GM19468 (cell line): ENCODE results near the gene HCFC2.

Experiments
- ATAC-seq: cut with Tn5 transposase; IDR thresholded peaks from one replicate; pipeline ENCODE4 v1.9.1; 2021; ENCODE audit warnings: mild to moderate bottlenecking, moderate library complexity, moderate number of reproducible peaks; ENCODE audit not compliant: unreplicated experiment; ENCODE audit errors: extremely low read depth

HCFC2 gene

DNA sequence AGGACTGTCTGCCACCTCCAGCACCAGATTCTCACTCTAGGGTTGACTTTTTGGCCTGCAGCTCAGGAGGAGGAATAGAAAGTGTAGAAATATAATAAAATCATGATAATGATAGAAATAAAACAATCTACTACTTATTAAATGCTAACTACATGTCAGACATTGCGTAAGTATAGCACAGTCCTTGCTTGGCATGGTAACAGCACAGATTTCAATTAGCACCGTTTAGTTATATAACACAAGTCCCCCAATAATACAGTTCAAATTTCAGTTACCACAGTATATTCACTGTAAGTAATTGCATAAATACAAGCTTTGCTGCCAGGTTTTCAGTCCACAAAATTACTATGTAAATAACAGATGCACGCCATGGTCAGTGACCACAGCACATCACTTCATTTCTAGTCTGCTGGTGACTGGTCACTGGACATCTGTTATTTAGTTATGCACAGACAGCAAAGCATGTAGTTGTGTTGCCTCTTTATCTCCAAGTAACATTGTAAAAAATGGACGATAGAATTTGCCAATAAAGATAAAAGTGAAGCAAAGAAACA lies 7.8 kb upstream of the HCFC2 start:
- no peak for ATAC-seq

DNA sequence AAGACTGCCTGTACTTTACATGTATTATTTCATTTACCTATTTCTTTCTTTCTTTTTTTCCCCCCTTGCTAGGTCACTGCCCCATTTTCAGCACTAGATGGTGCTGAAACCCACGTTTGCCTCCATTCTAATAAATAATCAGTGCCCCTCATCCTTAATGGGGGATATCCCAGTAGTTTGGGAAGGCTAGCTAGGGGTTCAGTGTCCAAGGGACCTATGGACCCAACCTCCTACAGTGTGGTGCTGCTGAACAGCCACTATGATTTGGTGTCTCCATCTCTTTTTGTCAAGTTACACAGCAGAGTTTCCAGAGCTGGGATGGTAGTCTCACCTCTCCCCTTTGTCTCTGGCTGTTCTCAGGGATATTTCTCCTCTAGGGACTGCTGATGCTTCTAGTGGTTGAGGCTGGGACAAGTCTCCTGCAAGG lies 6.5 kb upstream of the HCFC2 start:
- no peak for ATAC-seq

DNA sequence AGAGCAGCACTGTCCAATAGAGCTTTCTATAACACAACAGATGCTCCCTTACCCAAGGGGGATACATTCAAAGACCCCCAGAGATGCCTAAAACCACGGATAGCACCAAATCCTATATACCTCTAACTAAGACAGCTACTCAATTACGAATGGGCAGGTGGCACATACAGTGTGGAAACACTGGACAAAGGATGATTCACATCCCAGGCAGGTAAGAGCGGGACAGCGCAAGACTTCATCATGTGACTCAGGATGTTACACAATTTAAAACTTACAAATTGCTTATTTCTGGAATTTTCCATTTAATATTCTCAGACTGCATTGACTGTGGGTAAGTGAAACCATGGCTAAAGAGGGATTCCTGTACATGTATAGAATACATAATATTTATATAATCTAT lies 5.5 kb upstream of the HCFC2 start:
- no peak for ATAC-seq

DNA sequence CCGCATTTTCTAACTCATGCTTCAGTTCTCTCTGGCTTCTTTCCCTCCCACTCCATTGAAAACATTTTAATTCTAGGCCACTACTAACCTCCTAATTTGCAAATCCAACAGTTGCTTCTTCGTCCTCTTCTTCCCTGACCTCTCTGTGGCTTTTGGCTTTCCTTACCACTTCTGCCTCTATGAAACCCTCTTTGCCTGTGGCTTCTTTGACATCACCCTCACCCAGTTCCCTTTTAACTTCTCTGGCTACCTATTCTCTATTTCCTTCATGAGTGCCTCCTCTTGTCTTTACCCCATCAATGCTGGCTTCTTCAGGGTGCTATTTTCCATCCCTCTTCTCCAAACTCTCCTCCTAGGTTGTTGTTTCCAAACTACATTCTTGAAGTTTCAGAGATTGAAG lies 4.4 kb upstream of the HCFC2 start:
- no peak for ATAC-seq

DNA sequence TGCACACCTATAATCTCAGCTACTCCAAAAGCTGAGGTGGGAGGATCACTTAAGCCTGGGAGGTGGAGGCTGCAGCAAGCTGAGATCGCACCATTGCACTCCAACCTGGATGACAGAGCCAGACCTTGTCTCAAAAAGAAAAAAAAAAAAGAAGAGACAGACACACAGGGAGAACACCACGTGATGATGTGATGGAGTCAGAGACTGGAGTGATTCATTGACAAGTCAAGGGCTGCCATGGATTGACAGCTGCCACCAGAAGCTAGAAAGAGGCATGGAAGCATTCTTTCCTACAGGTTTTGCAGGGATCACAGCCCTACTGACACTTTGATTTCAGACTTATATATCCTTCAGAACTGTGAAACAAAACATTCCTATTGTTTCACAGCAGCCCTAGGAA lies 3.5 kb upstream of the HCFC2 start:
- ATAC-seq: no peak

DNA sequence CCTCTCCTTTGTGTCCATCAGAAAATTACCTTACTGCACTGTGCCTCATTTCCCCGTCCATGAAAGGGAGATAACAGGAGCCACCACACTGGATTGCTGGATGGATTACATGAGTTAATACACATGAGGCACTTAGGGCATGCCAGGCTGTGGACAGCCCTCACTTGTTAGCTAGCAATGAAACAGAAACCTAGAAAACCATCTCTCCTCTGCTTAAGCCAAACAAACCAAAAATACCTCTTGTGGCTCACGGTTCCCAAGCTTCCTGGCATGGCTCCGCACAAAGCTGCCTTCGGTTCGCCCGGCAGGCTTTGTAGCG lies 660 bp upstream of the HCFC2 start:
- peak; percentile 4 for ATAC-seq

DNA sequence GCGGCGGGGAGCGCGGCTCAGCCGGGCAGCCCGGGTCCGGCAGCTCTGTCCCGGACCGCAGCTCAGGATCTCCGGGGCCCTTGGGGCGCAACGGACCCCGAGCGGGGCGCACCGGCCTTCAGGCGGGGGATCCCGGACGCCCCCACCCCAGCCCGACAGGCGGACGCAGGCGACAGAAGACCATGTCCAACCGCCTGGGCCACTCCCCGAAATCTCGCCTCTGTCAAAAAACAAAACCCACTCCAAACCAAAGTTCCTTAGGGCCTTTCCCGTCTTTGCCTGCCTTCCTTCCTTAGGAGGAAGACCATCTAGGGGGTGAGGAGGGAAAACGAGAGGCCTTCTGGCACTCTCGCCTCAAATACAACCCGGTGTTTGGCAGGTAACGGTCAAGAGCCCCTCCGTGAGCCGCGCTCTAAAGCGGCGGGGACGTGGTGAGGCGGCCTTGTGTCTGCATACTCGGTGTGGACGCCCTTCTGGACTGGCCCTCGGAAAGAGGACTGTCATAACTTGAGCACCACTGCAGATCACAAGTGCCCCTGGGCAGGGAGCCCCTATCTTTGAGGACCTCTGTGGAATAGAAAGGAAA lies 604 bp downstream of the HCFC2 start:
- no peak for ATAC-seq

DNA sequence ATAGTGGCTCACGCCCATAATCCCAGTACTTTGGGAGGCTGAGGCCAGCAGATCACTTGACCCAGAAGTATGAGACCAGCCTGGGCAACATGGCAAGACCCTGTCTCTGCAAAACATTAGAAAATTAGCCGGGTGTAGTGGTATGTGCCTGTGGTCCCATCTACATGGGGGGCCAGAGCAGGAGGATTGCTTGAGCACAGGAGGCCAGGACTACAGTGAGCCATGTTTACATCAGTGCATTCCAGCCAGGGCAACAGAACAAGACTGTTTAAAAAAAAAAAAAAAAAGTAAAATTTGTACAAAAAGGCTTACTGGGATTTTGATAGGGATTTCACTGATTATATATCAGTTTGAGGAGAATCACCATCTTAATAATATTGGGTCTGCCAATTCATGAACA lies 7.8 kb downstream of the HCFC2 start:
- ATAC-seq: no peak

DNA sequence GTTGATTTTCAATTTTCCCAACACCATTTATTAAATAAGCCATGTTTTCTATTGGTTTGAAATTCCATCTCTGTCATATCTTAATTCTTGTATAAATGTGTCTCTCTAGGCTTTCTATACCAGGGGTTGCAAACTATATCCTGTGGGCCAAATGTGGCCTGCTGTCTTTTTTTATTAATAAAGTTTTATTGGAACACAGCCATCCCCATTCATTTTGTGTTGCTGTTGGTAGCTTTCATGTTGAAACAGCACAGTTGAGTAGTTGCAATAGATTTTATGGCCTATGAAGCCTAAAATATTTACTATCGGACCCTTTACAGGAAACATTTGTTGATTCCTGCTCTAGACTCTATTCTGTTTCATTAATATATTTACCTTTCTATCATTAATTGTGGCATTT lies 9.4 kb downstream of the HCFC2 start:
- no peak for ATAC-seq

DNA sequence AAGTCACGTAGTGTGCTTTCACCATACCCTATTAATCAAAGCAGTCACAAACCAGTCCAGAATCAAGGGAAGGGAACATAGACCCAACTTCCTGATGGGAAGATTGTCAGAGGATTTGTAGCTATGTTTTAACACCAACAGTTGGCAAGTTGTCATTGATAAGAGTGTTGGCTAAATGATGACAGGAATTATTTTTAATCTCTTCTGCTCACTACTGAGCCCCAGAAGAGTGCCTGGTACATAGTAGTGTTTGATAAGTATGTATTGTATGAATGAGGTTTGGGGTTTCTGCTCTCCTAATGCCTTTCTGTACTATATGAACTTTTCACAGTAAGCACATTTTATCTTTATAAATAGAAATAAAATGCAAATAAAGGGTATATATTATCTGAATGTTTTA lies 14.7 kb downstream of the HCFC2 start:
- no peak for ATAC-seq

DNA sequence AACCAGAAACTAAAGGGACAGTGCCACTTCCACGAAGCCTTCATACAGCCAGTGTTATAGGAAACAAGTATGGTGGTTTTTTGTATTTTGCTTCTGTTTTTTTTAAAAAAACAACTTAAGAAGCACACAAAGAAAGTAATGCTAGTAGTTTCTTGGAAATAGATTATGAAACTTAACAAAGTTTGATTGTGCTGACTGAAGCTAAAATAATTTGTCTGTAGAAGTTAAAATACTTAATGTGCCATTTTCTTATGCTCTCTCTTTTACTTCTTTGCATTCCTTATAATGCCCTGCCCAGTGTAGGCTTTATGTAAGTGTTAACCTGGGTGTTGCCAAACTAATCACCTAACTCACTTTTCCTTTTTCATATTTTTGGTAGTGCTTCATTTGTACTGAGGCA lies 16.4 kb downstream of the HCFC2 start:
- no peak for ATAC-seq

DNA sequence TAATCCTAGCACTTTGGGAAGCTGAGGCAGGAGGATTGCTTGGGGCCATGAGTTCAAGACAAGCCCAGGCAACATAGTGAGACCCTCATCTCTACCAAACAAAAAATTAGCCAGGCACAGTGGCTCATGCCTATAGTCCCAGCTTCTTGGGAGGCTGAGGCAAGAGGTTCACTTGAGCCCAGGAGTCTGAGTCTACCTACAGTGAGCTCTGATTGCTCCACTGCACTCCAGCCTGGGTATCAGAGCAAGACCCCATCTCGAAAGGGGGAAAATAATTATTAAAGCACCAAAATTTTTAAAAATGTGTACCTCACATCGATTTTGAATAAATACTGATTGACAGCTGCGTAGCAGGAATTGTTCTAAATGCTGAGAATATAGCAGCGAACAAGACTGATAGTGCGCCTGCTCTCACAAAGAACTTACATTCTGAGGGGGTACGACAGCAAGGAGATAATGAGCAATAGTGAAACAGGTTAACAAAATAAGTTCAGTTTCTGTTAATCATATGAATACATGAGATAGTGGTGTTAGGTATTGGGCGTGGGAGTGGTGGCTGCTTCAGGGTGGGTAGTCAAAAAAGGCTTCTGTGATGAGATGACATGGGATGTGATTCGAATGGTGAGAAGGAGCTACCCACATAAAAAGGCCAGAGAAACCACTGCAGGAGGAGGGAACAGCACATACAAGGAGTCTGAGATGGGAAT lies 19.6 kb downstream of the HCFC2 start:
- ATAC-seq: no peak

DNA sequence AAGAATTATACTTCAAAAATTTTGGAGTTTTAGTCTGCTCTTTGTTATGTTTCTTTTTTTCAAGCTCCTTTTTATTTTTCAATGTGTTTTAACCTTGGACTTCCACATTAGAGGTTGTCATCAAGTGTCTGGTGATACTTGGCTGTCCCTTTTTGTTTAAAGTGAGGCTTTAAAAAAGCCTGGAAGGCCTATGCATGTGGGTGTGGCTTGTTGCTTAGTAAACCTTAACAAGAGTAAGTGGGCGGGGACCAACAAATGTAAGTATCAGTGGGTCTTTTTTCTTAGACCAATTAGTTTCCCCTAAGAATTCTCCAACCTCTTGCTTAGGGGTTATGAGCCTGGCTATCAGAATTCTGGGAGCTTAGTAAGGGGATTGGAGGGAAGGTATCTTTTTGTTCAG lies 26.4 kb downstream of the HCFC2 start:
- ATAC-seq: no peak

DNA sequence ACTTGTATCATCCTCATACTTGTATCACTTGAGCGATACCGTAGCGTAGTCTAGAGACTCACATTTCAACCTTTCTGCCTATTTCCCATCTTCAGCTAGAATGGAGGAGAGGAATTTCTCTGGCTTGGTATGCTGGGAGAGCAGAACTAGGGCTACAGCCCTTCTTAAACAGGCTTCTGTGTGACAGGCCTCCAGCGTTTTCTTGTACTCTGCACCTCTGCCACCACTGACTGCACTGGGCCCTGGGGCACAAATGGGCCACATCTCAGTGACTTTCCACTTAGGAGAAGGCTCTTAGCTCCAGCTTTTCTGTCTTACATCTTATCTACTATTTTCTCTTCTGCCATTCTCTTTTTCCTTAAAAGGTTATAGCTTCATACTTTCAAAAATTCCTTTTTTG lies 26.8 kb downstream of the HCFC2 start:
- no peak for ATAC-seq

DNA sequence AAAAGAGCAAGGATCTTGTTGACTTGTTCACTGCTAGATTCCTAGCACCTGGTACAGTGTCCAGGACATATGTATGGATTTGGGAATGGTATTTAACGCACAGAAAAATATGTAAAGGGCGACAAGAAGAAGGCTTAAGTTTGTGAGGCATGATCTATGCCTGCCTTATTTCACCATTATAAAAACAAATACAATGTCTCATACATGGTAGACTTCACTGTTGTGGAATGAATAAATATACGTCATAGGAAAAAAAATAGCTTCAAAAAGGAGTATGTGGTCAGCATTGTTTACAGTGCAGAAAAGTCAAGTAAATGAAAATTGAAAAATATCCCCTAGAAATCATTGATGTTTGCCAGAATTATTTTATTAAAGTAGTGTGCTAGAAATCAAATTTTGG lies 30.0 kb downstream of the HCFC2 start:
- no peak for ATAC-seq

DNA sequence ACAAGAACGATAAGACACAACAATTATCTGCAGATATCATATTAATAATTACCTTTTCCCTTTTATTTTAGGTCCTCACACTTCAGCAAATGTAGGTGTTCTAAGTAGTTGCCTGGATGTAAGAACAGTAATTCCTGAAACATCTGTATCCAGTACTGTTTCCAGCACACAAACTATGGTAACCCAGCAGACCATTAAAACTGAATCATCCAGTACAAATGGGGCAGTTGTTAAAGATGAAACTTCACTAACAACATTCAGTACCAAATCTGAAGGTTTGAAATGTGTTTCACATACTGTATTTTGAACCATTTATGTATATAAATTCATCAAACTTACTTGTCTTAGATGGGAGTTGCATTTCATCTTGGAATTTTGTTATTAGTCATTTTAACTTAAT lies 31.0 kb downstream of the HCFC2 start:
- no peak for ATAC-seq

DNA sequence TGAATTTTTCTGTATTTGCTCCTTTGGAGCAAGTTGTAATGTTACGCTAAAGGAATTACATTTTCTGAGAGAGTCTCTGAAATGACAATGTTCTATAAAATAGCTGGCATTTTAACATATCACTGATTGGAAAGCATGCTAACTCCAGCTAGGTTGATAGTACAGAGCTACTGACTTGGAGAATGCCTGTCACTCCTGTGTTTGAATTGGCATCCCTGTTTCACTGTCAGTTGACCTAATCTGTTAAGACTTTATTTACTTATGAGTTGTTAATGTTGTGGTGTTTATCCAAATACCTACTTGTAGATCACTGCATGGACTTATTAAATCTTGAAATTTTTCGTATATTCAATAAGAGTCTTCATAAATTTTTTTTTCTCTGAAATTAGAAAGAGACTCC lies 33.6 kb downstream of the HCFC2 start:
- no peak for ATAC-seq

DNA sequence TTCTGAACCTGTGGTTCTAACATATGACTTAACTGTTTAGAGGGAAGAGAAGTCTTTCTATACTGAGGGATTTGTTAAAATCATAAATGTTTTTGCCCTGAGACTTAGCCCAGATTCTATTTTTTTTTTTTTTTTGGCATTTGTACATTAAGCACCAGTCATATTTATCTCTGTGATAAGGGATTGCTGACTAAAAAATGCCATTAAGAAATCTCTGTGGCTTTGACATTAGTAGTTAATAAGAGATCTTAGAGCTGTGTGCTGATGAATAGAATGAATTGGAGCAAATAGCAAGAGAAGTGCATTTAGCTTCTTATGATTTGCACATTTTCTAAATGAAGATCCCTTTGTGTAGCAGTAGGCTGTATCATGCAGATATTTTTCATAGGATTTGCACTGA lies 41.1 kb downstream of the HCFC2 start:
- ATAC-seq: no peak

DNA sequence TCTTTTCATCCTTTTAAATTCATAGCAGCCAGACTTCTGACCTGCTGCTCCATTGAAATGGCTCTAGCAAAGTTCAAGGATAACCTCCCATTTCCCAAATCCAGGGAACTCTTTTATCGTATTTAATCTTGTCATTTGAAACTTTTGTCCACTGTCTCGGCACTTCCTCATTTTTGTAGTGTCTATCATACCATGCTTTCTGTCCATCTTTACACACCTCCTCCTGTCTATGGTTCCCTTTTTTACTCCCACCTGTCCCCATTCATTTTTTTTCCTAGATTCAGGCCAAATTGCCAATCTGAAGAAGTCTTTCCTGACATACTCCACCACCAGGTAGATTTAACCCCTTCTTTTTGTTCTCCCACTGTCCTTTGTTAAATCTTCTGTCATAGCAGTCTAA lies 42.6 kb downstream of the HCFC2 start:
- ATAC-seq: no peak

DNA sequence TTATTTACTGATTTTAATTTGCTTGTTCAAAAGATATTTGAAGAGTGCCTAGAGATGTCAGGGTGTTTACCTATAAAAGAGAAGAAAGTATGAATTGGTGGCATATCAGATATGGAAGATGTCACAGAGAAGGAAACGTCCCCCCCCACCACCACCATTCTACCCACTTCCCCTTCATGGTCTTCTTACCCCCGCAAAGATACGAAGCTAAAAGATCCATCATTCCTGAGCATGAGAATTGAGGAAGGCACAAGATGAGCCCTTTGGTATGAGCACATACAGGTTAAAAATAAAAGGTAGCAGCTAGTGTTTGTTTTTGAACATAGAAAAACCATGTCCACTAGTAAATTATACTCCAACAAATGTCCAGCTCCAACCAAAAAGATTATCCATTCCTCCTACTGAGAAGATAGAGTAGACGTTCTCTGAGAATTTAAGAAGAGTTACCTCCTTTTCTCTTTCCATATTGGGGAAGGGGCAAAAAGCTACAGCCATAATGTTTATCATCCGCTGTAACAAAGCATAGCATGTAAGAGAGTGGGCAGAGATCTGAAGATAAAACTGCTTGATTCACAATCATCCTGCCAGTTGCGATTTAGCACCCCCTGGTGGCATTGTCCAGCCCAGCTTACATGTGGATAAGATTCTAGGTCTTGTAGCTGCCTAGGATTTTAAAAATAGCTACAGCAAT lies 44.6 kb downstream of the HCFC2 start:
- ATAC-seq: no peak

DNA sequence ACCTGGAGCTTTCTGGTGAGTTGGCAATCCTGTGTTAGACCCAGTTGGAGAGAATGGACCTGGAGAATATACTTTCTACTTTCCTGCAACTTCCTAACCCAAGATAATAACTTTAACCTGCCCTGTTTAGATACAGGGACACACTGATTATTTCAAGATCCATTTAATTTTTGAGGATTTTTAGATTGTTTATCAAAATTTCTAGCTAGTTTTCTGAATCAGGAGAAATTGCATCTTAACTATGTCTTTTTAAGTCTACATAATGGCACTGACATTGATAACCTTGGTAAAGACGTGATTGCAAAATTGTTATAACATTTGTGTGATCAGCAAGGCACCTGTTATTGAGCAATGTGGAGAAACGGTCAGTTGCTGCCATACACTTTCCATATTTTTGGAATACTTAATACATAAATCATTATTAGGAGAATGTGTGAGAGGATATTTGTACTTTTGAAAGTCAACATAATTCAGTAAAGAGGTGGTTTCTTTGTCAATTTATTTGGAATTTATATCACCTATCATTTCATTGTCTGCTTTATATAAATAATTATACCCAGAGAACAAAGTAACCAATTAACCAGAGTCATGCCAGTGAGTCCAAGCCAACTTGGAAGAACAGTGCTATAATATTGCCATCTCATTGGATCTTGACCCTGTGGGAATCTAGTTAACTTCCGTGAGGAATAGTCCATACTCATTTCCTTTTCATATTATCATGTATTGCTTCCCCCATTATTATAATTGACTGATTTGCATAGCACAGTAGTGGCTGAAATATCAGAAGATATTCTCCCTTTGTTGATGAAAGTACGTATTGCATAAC lies 45.3 kb downstream of the HCFC2 start:
- ATAC-seq: no peak
